A549 (cell line): ENCODE measurements around the gene LEUTX.

Experiments used
- CHD2 ChIP-seq: fragments of 150-350 bp; IDR thresholded peaks from 2 replicates; pipeline ENCODE4 v1.6.1; 2014; ENCODE audit warnings: low read length; ENCODE audit not compliant: partially characterized antibody
- CTCF ChIP-seq: fragments of >200 bp; sonication (Bioruptor Twin); formaldehyde crosslinking; IDR thresholded peaks from 3 replicates; pipeline ENCODE4 v1.5.1; 2016
- ELK1 ChIP-seq: fragments of 150-350 bp; IDR thresholded peaks from 2 replicates; pipeline ENCODE4 v1.6.1; 2014; ENCODE audit warnings: low read depth, mild to moderate bottlenecking, low read length
- EP300 ChIP-seq, 2 experiments: fragments of >200 bp; sonication (Bioruptor Twin); formaldehyde crosslinking; IDR thresholded peaks; 2 replicates in 1 of 2; 3 replicates in 1 of 2; pipeline ENCODE4 v1.6.1; 2016 to 2017
- HMGXB4 ChIP-seq: fragments of 250-450 bp; sonication (Bioruptor Pico); IDR thresholded peaks from 2 replicates; pipeline ENCODE4 v1.5.0; 2021; ENCODE audit warnings: mild to moderate bottlenecking, moderate library complexity, borderline replicate concordance
- HOXA7 ChIP-seq: fragments of 250-450 bp; sonication (Bioruptor Pico); IDR thresholded peaks from 2 replicates; pipeline ENCODE4 v1.5.0; 2020; ENCODE audit warnings: mild to moderate bottlenecking, moderate library complexity
- NPAS2 ChIP-seq: fragments of 250-450 bp; sonication (Bioruptor Pico); IDR thresholded peaks from 2 replicates; pipeline ENCODE4 v1.8.0; 2022; ENCODE audit warnings: mild to moderate bottlenecking, moderate library complexity, borderline replicate concordance
- NR3C1 ChIP-seq: fragments of >200 bp; sonication (Bioruptor Twin); formaldehyde crosslinking; IDR thresholded peaks from 3 replicates; pipeline ENCODE4 v1.6.1; 2017
- POLR2A ChIP-seq: IDR thresholded peaks from 2 replicates; pipeline ENCODE4 v1.6.1; 2012; ENCODE audit warnings: mild to moderate bottlenecking, low read length
- POLR2AphosphoS2 ChIP-seq: conservative IDR thresholded peaks from 2 replicates; pipeline ENCODE4 v1.6.1; 2012; ENCODE audit warnings: low read length, improper control_type of control experiment, inconsistent platforms
- RFX5 ChIP-seq: fragments of 450-650 bp; IDR thresholded peaks from 2 replicates; pipeline ENCODE4 v1.7.1; 2014; ENCODE audit warnings: antibody characterized with exemption, mild to moderate bottlenecking, moderate library complexity

- TF ChIP-seq HOXA7 (CRISPR knock-in tag): no peak
- TF ChIP-seq CTCF: no peak
- no peak for TF ChIP-seq CHD2
- TF ChIP-seq NR3C1: no peak
- no peak for TF ChIP-seq ELK1
- TF ChIP-seq NPAS2 (CRISPR knock-in tag): no peak
- TF ChIP-seq HMGXB4 (CRISPR knock-in tag): no peak
- no peak for TF ChIP-seq POLR2A
- TF ChIP-seq POLR2AphosphoS2: no peak
- TF ChIP-seq RFX5: no peak
- no peak for TF ChIP-seq EP300 (IDR thresholded peaks at IDR 0.05)
Observed at GRCh38 chr19:39795001-39795400, 16.3 kb downstream of the LEUTX start.
